IPS DF 4.7 (cell line): ENCODE measurements around the gene MYRFL.
"Not testable (repeated sequence)": the region's sequence is repeated elsewhere in the genome, so short reads cannot be mapped to it uniquely, and the experiment has no call there.

Experiments used
- DNase-seq: peaks from one replicate; pipeline ENCODE4 v3.0.0-alpha.2; 2013; ENCODE audit warnings: low spot score; ENCODE audit errors: extremely low read depth

Gene MYRFL

GRCh38 chr12:69843608-69844007, 18.6 kb downstream of the MYRFL start:
- no peak for DNase-seq

- DNase-seq = no peak
Measured at GRCh38 chr12:69844416-69844815, 19.4 kb downstream of the MYRFL start.

- no peak for DNase-seq
Measured at GRCh38 chr12:69844836-69845235, 19.8 kb downstream of the MYRFL start.

- no peak for DNase-seq
Measured at GRCh38 chr12:69846976-69847375, 21.9 kb downstream of the MYRFL start.

GRCh38 chr12:69851976-69852375, 26.9 kb downstream of the MYRFL start:
- DNase-seq = no peak

GRCh38 chr12:69853176-69853961, 28.3 kb downstream of the MYRFL start:
- not testable (repeated sequence) for DNase-seq

- no peak for DNase-seq
Measured at GRCh38 chr12:69866698-69867097, 41.7 kb downstream of the MYRFL start.

- no peak for DNase-seq
Measured at GRCh38 chr12:69868695-69869094, 43.7 kb downstream of the MYRFL start.

GRCh38 chr12:69872804-69873203, 47.8 kb downstream of the MYRFL start:
- DNase-seq = no peak

- no peak for DNase-seq
Measured at GRCh38 chr12:69873429-69873828, 48.4 kb downstream of the MYRFL start.

GRCh38 chr12:69874606-69875005, 49.6 kb downstream of the MYRFL start:
- DNase-seq = no peak

GRCh38 chr12:69875416-69875935, 50.4 kb downstream of the MYRFL start:
- DNase-seq = no peak

- DNase-seq = no peak
Measured at GRCh38 chr12:69879007-69879960, 54.3 kb downstream of the MYRFL start.

- no peak for DNase-seq
Measured at GRCh38 chr12:69880571-69880970, 55.5 kb downstream of the MYRFL start.

GRCh38 chr12:69881771-69882170, 56.7 kb downstream of the MYRFL start:
- no peak for DNase-seq

- DNase-seq = no peak
Measured at GRCh38 chr12:69884386-69884785, 59.4 kb downstream of the MYRFL start.

- DNase-seq = no peak
Measured at GRCh38 chr12:69885658-69886057, 60.6 kb downstream of the MYRFL start.

- no peak for DNase-seq
Measured at GRCh38 chr12:69886109-69886508, 61.1 kb downstream of the MYRFL start.

- DNase-seq = no peak
Measured at GRCh38 chr12:69886715-69887114, 61.7 kb downstream of the MYRFL start.

- DNase-seq = no peak
Measured at GRCh38 chr12:69888901-69889300, 63.9 kb downstream of the MYRFL start.

- DNase-seq = no peak
Measured at GRCh38 chr12:69894800-69895383, 69.9 kb downstream of the MYRFL start.
